HepG2 (cell line): ENCODE data around the gene GRB10. TPM values are rescaled to one million over a fixed set of nuclear protein-coding genes. Genes with fewer than 3 reads are reported as not detected.

Experiments used
- ATAC-seq: fragments of 200-7000 bp; cut with Tn5 transposase; 3 replicates; pipeline ENCODE4 v1.9.1; 2020; ENCODE audit warnings: mild to moderate bottlenecking, moderate library complexity
- BruUV-seq: library from RNA; stranded (reverse); fragments of 400-500 nt; replicated peaks from 2 replicates; lab custom pipeline; 2021; lab: Mats Ljungman, UMichigan
- CTCF ChIA-PET: fragments of 300-600 bp; formaldehyde crosslinking; extraction: SDS; loops from one replicate; lab custom pipeline; 2021; ENCODE audit warnings: low total read pairs, inconsistent platforms, low intra/inter-chr PET ratio; lab: Yijun Ruan, JAX
- POLR2A ChIA-PET: fragments of 350-600 bp; sonication (Branson Sonifier 250); formaldehyde crosslinking; loops from one replicate; lab custom pipeline; 2020; ENCODE audit warnings: antibody characterized with exemption, inconsistent platforms; lab: Yijun Ruan, JAX
- DNase-seq: peaks from one replicate; pipeline ENCODE4 v3.0.0-alpha.2; 2015; ENCODE audit warnings: low spot score
- FAIRE-seq: peaks from 3 replicates; lab custom pipeline; 2011; peaks lifted over from hg19 to GRCh38; lab: Jason Lieb, UNC
- H2AFZ ChIP-seq: one replicate; pipeline ENCODE4 v1.6.1; 2011; ENCODE audit warnings: low read length, inconsistent platforms
- H3K27ac ChIP-seq: fragments of 300-600 bp; 3 replicates; pipeline ENCODE4 v1.8.0; 2011; ENCODE audit warnings: mixed run types, mild to moderate bottlenecking, mixed read lengths, low read length, inconsistent platforms; ENCODE audit not compliant: insufficient read depth; ENCODE audit errors: extremely low read length
- H3K27me3 ChIP-seq, 2 experiments: fragments of 200-600 bp in 1 of 2; 2 replicates in 1 of 2; 3 replicates in 1 of 2; pipeline versions ENCODE4 v1.6.0 to v1.8.0; 2011; ENCODE audit warnings: low read length in 2 of 2, mild to moderate bottlenecking in 2 of 2, moderate library complexity in 2 of 2, inconsistent platforms in 1 of 2; ENCODE audit not compliant: insufficient read depth in 2 of 2, control insufficient read depth in 1 of 2
- H3K36me3 ChIP-seq, 2 experiments: fragments of 200-600 bp in 1 of 2; replicated peaks in 1 of 2; 2 replicates in 1 of 2; 3 replicates in 1 of 2; pipeline versions ENCODE4 v1.5.1 to v1.8.0; 2011; ENCODE audit warnings: low read length in 2 of 2, inconsistent platforms in 1 of 2; ENCODE audit not compliant: insufficient read depth in 2 of 2, control insufficient read depth in 1 of 2
- H3K4me1 ChIP-seq: 2 replicates; pipeline ENCODE4 v1.5.1; 2012; ENCODE audit warnings: low read length, inconsistent platforms; ENCODE audit not compliant: insufficient read depth
- H3K4me2 ChIP-seq: 2 replicates; pipeline ENCODE4 v1.6.0; 2011; ENCODE audit warnings: low read depth, low read length, inconsistent platforms
- H3K4me3 ChIP-seq, 3 experiments: fragments of 200-600 bp in 1 of 3; sonication (generic), shearing (Covaris generic) in 1 of 3; replicated peaks in 1 of 3; 2 replicates each; pipeline ENCODE4 v1.5.1; 2011 to 2016; ENCODE audit warnings: low read length in 3 of 3, inconsistent platforms in 2 of 3, low read depth in 2 of 3, mild to moderate bottlenecking in 2 of 3, control low read depth in 1 of 3, mixed read lengths in 1 of 3; ENCODE audit not compliant: insufficient read depth in 1 of 3
- H3K79me2 ChIP-seq: one replicate; pipeline ENCODE4 v1.6.1; 2011; ENCODE audit warnings: low read length, inconsistent platforms; ENCODE audit not compliant: insufficient read depth
- H3K9ac ChIP-seq: 2 replicates; pipeline ENCODE4 v1.6.0; 2011; ENCODE audit warnings: mild to moderate bottlenecking, low read depth, low read length, inconsistent platforms; ENCODE audit not compliant: insufficient read depth
- H3K9me3 ChIP-seq: 2 replicates; pipeline ENCODE4 v1.5.1; 2012; ENCODE audit warnings: mild to moderate bottlenecking, low read length
- H4K20me1 ChIP-seq: 2 replicates; pipeline ENCODE4 v1.6.0; 2011; ENCODE audit warnings: inconsistent platforms, mild to moderate bottlenecking, low read length, moderate library complexity; ENCODE audit not compliant: insufficient read depth
- ARNT2 ChIP-seq: sonication (generic); formaldehyde crosslinking; IDR thresholded peaks from 2 replicates; pipeline ENCODE4 v1.8.0; 2022; ENCODE audit warnings: mild to moderate bottlenecking, low read depth, missing genetic modification reagents, moderate library complexity
- CHD2 ChIP-seq: IDR thresholded peaks from 2 replicates; pipeline ENCODE4 v1.6.1; 2011; ENCODE audit warnings: low read depth, low read length, improper control_type of control experiment
- HDAC1 ChIP-seq: sonication (generic); formaldehyde crosslinking; IDR thresholded peaks from 2 replicates; pipeline ENCODE4 v1.5.1; 2020; ENCODE audit warnings: mild to moderate bottlenecking, missing genetic modification reagents
- HIC2 ChIP-seq: sonication (generic); formaldehyde crosslinking; IDR thresholded peaks from 2 replicates; pipeline ENCODE4 v1.9.0; 2022; ENCODE audit warnings: low read depth, missing genetic modification reagents
- PHF21A ChIP-seq: sonication (generic); formaldehyde crosslinking; IDR thresholded peaks from 2 replicates; pipeline ENCODE4 v1.5.0; 2020; ENCODE audit warnings: mild to moderate bottlenecking, missing genetic modification reagents
- RAD21 ChIP-seq: fragments of 450-650 bp; formaldehyde crosslinking; IDR thresholded peaks from 2 replicates; pipeline ENCODE4 v1.5.0; 2020; ENCODE audit warnings: mild to moderate bottlenecking
- ZNF232 ChIP-seq: sonication (generic); formaldehyde crosslinking; IDR thresholded peaks from 2 replicates; pipeline ENCODE4 v1.4.0; 2020; ENCODE audit warnings: missing genetic modification reagents, borderline replicate concordance
- ZNF484 ChIP-seq: sonication (generic); formaldehyde crosslinking; IDR thresholded peaks from 2 replicates; pipeline ENCODE4 v1.5.1; 2020; ENCODE audit warnings: mild to moderate bottlenecking, low read depth, missing genetic modification reagents, borderline replicate concordance
- ZNF577 ChIP-seq: sonication (generic); formaldehyde crosslinking; IDR thresholded peaks from 2 replicates; pipeline ENCODE4 v1.4.0; 2020; ENCODE audit warnings: mild to moderate bottlenecking, low read depth, missing genetic modification reagents, borderline replicate concordance
- ZNF629 ChIP-seq: sonication (generic); formaldehyde crosslinking; conservative IDR thresholded peaks from 2 replicates; pipeline ENCODE4 v1.5.0; 2020; ENCODE audit warnings: missing genetic modification reagents
- ZSCAN31 ChIP-seq: sonication (generic); formaldehyde crosslinking; IDR thresholded peaks from 2 replicates; pipeline ENCODE4 v1.5.0; 2020; ENCODE audit warnings: low read depth, mild to moderate bottlenecking, missing genetic modification reagents
- WGBS: methylation state at CpG from one replicate; pipeline ENCODE4 v1.1.6; 2017; ENCODE audit warnings: low lambda C conversion rate; 5-methylcytosine and 5-hydroxymethylcytosine counted together
- in situ Hi-C: cut with HindIII; loops from 2 replicates; pipeline ENCODE4 v1.10.0; 2017; ENCODE audit warnings: low pct_unique_long_range_greater_than_20kb; ENCODE audit not compliant: extremely low pct_ligation_motif_present
- intact Hi-C: fragments of 100-400 bp; cut with micrococcal nuclease; formaldehyde crosslinking; loops from one replicate; pipeline ENCODE4 v1.10.0; 2022; ENCODE audit not compliant: unreplicated experiment
- polyA plus RNA-seq, 8 experiments: library from polyadenylated mRNA; depleted of rRNA in 3 of 8; stranded (reverse) in 7 of 8; unstranded in 1 of 8; fragments of >200 nt; fragmentation: Illumina TruSeq in 4 of 8; extraction: Trizol in 4 of 8; gene quantifications; 2 replicates each; pipeline versions ENCODE4 v1.2.1 to v1.2.3, GENCODE V29; 2011 to 2016; ENCODE audit warnings: low read depth in 4 of 8, missing spikeins in 1 of 8, mixed read lengths in 1 of 8; ENCODE audit not compliant: insufficient read depth in 1 of 8
- total RNA-seq, 5 experiments: library from RNA; depleted of rRNA; stranded (reverse); fragments of >200 nt; fragmentation: Illumina TruSeq; extraction: Trizol; gene quantifications; 2 replicates each; pipeline ENCODE4 v1.2.3, GENCODE V29; 2016; ENCODE audit warnings: low read depth in 1 of 5

GRB10 gene
- total and polyA plus RNA-seq, 2 of the 13 experiments (the other 11 are each of a cell fraction or from before 2014, with no cell fraction given), result 4.0 to 6.8 TPM

GRCh38 chr7:50555594-50556140, 227.0 kb downstream of the GRB10 start:
- Histone ChIP-seq H3K4me1 (peaks cover 90% of the 10 kb centered on the region), H3K36me3 (peaks cover 0 to 5% of the 10 kb centered on the region in 2 experiments; a peak in 1 of 5 replicates), H3K27ac (no peak overlapping the region), H3K4me2 (no peak overlapping the region), H3K79me2 (peaks cover 35% of the 10 kb centered on the region), H2AFZ (no peak overlapping the region), H3K9me3 (no peaks in the 10 kb centered on the region), H3K9ac (no peak overlapping the region), H3K27me3 (no peaks in the 10 kb centered on the region), H4K20me1 (0 out of 2 replicates have a peak, but pooled peaks cover 4% of the 10 kb centered on the region), H3K4me3 (no peak overlapping the region)
- FAIRE-seq, result no peak
- ChIA-PET CTCF (no interaction called here), POLR2A (interaction anchor here (0.9 to 3.4 kb wide), 4 partner anchors 10 to 36 kb away, joined by 3 to 28 read pairs (median 4); partner anchors contain the start of gene DDC)
- no TSS peak for BruUV-seq
- in situ Hi-C loops, result no loop called here
- no peak for DNase-seq
- no peak for ATAC-seq
- intact Hi-C loops, result no loop called here
- WGBS, result 97% methylated on average over 9 of the region's 9 CpGs
- TF ChIP-seq PHF21A (CRISPR knock-in tag) (no peak), ZNF629 (CRISPR knock-in tag) (peak; percentile 52)

- no peak for ATAC-seq
- ChIA-PET CTCF (no interaction called here), POLR2A (interaction anchor here (3.4 kb wide), 1 partner anchor 11 kb away, joined by 28 read pairs; the partner anchor contains the start of gene DDC)
- Histone ChIP-seq H3K4me2 (no peak overlapping the region), H3K27ac (no peak overlapping the region), H3K9me3 (no peaks in the 10 kb centered on the region)
- TF ChIP-seq CHD2 (no peak), HDAC1 (no peak), HIC2 (CRISPR knock-in tag) (no peak), ZNF484 (CRISPR knock-in tag) (no peak), ZSCAN31 (CRISPR knock-in tag) (no peak), ZNF577 (CRISPR knock-in tag) (no peak), ARNT2 (CRISPR knock-in tag) (no peak), RAD21 (CRISPR knock-in tag) (no peak), ZNF232 (CRISPR knock-in tag) (no peak)
- TF ChIP-seq, all 625 proteins: peak for 0
- no TSS peak for BruUV-seq
- H4K20me1 ChIP-seq, result 0 out of 2 replicates have a peak, but pooled peaks cover 4% of the 10 kb centered on the region
- H3K4me3 ChIP-seq, result no peak overlapping the region
- in situ Hi-C loops, result no loop called here
- no peak for DNase-seq
- FAIRE-seq, result no peak
- H3K4me1 ChIP-seq, result peaks cover 80% of the 10 kb centered on the region
- no peak overlapping the region for H3K9ac ChIP-seq
- no peaks in the 10 kb centered on the region for H3K27me3 ChIP-seq
- peaks cover 30% of the 10 kb centered on the region for H3K79me2 ChIP-seq
- peaks cover 0 to 5% of the 10 kb centered on the region in 2 experiments; a peak in 1 of 5 replicates for H3K36me3 ChIP-seq
- WGBS, result 81% methylated on average over 11 of the region's 14 CpGs
- no peak overlapping the region for H2AFZ ChIP-seq
- intact Hi-C loops, result no loop called here
Measured at GRCh38 chr7:50554431-50555322, 228.0 kb downstream of the GRB10 start.
